CD4-positive, alpha-beta T cell treated with Interleukin-17A for 1 hour (primary cell): ENCODE data around the gene CHMP5.

ENCODE experiments used
- DNase-seq: peaks from one replicate; pipeline ENCODE4 v3.0.0-alpha.2; 2020

Gene CHMP5

DNA sequence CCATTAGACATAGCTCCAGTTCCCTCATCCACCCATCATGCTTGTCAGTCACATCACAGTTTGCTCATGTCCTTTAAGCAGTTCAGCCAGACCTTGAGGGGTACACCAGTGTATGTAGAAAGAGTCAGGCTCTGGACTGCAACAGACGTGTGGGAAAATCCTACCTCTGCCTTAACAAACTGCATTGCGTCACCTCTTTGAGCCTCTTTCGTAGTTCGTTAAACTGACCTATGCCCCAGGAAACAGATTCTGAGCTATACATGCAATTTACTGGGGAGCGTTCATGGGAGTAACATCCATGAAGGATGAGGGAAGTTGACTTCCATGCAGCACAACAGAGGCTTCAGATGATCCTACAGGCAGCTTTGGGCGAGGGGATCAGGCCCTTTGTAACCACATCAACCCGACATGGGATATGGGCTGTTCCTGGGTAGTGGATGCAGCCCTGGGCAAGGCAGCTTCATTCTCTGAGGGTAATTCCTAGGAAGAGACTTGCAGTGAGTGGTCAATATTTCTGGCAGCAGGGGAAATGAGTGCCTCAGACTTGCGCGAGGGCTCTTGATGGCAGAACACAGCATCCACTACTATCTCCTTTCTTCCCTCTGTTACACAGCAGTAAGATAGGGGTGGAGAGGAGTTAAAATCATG is 20.6 kb upstream of the CHMP5 start:
- no peak for DNase-seq

DNA sequence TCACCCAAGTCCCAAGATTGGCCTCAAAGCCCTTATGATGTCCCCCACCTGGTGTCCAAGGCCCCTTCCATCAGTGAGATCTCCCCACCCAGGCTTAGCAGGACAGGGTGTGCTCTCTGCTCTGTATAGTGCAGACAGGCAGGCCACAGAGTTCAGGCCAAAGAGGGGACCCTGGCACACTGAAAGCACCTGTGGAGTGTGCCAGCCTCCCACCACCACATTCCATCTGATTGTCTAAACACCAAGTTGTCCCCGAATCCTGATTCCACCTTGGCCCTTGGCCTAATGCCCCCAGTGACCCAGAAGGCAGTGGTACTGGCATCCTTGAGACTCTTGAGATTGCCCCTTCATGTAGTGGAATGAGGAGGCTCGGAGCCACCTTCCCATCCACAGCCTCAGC is 19.5 kb upstream of the CHMP5 start:
- DNase-seq = no peak

DNA sequence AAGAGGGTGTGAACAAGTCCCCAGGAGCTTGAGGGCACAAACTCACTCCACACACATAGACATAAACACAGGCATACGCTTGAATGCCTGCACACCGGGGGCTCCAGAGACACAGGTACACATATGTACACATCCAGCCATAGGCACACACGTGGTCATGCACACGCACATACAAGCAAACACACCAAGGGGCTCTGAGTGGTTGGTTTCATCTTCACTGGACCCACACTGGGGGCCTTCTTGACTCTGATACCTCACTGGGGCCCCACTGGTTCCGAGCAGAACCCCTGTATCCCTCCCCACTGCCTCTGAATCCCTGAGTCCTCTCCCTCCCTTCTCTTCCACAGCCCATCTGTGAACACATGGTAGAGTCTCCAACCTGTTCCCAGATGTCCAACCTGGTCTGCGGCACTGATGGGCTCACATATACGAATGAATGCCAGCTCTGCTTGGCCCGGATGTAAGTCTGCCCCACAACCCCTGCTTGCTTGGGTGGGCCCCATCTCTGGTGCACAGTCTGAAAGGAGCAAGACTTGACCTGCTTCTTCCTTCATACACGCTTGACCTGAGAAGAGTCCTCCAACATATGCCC is 18.5 kb upstream of the CHMP5 start:
- DNase-seq = no peak

DNA sequence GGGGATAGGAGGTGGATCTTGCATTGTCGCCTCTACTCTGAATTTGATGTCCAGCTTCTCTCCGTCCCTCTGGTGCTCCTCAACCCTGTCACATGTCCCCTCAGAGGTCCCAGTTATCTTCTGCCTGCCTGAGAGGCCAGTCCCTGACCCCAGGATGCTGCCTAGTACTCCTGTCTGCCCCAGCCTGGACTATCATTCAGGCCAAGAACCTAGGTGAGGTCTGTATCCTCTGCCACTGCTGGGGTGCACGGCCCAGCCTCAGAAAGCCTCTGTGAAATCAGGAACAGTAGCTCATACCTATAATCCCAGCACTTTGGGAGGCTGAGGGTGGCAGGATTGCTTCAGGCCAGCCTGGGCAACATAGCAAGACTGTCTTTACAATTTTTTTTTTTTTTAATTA is 16.2 kb upstream of the CHMP5 start:
- no peak for DNase-seq

DNA sequence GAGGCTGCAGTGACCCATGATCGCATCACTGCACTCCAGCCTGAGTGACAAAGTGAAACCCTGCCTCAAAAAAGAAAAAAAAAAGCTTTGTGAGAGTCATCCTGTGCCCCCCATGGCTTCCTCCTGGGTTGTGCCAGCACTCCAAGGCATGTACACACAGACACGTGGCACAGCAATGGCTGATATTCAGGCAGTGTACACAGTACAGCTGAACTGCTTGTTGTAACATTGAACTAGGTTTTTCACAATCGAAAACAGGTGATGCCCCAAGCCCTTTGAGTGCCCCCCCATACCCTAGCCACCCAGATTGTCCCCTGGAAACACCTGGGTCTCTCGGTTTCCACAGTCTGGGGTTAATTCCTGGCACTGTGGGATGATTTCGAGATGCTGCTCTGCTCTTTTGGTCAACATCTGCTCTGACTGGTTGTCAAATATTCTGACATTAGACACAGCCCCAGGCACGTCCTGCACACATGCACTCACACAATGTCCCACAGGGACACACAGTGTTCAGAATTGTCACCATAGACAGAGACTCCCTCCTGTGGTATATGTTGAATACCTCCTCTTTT is 15.7 kb upstream of the CHMP5 start:
- DNase-seq = no peak

DNA sequence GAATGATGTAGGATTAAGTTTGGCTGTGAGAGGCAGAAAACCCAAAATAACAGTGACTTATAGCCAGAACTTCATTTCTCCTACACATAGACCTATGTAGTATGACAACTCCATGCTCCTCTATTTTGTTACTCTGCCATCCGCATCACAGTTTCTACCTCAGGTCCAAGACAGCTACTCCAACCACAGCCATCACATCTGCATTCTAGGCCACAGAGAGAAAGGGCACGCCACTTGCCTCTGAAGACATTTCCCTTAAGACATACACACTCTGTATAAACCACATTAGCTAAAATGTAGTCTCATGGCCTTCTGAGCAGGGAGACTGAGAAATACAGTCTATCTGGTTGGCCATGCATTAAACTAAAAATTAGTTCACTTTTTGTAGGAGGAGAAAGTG is 14.9 kb upstream of the CHMP5 start:
- no peak for DNase-seq

DNA sequence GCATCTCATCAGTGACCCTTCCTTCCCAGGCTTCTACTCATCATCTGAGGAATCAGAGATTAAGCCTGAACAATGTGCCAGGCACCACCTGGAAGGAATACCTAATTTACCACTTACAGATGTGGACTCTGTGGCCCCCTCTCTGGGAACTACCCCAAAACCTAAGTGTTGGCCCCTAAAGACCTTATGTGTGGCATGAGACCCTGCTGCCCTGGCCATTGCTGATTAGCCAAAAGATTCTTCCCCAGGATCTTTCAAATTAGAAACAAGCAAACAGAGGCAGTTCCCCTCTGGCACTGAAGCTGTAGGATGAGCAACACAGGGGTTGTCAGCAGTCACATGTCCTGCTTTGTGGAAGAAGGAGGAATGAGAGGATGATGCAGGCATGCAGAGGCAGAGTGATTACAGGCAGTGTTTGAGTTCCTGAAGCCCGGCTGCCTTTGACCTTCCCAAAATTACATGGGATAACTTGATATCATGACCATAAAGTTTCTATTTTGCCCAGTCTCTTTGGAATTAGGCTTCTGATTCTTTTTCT is 14.3 kb upstream of the CHMP5 start:
- DNase-seq = no peak

DNA sequence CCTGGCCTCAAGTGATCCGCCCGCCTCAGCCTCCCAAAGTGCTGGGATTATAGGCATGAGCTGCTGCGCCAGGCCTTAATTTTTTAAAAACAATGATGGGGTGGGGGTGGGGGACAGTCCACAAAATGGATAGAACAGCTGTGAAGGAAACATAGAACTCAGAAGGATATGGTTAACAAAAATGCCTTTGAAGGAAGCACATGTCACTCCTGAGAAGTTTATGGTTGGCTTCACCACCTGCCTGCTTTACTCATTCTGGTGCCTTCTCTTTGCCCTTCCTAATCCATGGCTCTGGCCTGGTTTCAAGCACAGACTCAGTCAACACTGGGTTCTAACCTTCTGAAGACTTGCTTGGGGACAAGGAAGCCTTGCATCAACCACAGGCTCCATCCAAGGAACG is 10.6 kb upstream of the CHMP5 start:
- no peak for DNase-seq

DNA sequence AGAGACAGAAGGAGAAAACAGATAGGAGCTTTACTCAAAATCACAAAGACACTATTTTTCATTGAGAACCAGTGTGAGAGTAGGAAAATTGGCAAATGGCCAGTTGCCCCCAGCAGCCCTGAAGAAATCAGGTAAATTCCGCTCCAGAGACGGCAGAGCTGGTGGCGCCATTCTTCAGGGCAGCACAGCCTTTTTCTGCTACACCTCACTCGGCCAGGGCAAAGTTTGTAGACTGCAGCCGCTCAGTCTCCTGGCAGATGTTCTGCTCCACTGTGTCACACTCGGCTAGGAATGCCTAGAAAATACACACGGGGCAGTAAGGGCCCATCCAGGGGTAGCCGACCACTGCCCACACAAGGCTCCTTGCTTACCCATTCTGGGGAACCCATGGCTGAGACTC is 9.8 kb upstream of the CHMP5 start:
- no peak for DNase-seq

DNA sequence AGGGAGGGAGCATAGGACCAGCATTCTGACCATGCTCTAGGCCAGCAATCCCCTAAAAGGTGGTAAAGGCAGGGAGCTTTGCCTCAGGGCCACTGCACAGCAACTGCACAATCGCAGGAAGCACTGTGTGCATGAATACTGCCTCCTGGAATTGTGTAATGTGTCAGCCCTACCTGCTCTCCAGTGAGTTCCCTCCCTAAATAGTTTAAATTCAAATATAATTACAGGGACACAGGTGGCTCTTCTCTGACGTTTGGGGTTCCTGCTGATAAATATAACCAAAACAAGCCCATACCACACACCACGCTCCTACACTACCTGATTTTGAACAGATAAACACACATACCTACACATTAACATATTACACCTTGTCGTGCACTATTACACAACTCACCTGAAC is 9.4 kb upstream of the CHMP5 start:
- DNase-seq = no peak

DNA sequence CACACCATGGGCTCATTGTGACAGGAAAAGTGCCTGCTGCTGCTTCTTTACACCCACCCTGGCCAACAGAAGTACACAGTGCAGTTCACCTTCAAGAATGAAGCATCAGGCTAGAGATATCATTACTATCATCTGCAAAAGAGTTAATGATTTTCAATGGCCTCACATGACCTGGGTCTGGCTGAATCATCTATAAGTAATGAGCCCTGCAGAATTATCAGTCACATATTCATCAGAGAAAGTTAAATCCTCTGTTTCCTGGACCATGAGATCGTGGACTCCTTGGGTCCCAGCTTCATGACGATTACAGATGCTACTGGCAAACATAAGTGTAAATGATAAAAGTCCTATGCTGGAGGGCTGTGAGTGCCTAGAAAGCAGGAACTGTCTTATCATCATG is 8.6 kb upstream of the CHMP5 start:
- DNase-seq = no peak

DNA sequence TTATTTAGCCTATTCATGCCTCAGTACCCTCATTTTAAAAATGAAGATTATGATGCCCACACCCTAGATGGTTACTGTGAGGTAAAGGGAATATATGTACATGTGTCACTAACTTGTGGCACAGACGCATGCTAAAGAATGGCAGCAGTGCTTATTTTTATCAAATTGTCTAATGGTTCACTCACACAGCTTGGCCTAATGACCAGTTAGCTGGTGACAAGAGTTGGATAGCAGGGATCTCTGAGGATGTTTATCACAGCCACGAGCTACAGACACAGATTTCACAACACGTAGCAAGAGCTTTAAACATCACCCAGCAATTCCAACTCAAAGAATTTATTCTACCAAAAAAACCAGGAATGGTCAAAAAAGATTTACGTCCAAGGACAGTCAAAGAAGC is 7.6 kb upstream of the CHMP5 start:
- DNase-seq = no peak

DNA sequence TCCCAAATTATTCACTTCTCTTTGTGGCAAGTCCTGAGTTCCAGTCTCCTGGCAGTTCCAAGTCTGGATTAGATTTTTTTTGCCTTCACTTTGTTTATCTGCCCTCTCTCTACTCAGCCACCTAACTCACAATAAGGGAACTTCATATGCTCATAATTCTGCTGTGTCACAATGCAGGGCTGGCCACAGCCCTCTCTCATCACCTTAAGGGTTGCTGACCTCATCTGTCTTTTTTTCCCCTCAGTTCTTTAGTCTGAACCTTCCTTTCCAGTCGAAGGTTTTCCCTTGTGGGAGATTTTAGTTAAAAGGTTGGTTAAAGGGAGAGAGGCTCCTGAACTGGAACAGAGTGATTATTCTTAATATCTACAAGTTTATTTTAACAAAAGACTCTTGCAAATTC is 4.5 kb upstream of the CHMP5 start:
- DNase-seq = no peak

DNA sequence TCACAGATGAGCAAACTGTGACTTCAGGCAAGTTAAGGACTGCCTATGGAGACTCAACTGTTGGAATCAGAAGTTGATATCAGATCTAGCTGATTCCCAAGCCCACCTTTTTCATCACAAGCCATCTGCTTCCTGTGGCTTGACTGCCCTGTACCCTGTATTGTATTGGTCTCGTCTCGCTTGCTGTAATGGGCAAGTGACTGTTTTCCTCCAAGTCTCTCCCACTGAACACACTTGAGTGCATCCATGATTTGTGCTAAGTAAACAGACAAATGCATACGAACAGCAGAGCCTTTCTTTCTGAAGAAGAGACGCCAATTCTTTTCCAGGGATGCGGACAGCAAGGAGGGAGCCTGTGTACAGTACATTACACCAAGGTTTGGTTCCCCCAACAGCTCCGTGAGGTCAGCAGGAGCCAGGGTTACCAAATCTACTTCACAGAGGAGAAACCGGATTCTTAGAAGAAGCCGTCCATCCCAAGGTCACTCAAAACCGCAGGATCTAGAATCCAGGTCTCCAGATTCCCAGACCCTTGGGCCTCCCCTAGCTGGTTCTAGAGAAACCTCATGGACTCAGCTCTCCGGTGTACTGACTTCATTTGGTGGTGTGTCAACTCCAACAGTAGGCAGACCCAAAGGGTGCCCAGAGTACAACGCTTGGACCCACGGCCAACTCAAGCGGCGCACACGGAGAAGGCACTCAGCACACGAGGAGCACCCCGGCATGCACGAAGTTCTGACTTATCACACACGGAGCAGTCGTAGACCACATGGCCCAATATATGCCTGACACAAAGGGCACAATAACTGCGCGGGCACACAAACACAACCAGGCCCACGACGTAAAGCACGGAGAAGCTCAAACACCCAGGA is 1.5 kb upstream of the CHMP5 start:
- no peak for DNase-seq

DNA sequence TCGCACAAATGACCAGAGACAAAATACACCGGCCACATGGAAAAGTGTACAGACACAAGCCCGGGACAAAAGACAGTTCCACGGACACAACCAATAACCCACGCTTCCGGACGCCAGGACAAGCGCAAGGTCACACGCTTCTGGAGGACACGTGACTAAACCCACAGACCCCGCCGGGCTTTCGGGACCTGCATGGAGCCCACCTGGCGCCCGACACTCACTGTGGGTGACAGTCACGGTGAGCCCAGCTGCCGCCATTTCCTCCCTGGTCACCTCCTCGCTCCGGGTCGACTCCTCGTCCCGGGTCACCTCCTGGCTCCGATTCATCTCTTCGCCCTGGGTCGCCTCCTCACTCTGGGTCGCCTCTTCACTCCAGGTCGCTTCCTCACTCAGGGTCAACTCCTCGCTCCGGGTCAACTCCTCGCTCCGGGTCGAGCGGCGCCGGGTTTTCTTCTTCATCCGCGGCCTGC is 811 bp upstream of the CHMP5 start:
- DNase-seq = peak; percentile 43

DNA sequence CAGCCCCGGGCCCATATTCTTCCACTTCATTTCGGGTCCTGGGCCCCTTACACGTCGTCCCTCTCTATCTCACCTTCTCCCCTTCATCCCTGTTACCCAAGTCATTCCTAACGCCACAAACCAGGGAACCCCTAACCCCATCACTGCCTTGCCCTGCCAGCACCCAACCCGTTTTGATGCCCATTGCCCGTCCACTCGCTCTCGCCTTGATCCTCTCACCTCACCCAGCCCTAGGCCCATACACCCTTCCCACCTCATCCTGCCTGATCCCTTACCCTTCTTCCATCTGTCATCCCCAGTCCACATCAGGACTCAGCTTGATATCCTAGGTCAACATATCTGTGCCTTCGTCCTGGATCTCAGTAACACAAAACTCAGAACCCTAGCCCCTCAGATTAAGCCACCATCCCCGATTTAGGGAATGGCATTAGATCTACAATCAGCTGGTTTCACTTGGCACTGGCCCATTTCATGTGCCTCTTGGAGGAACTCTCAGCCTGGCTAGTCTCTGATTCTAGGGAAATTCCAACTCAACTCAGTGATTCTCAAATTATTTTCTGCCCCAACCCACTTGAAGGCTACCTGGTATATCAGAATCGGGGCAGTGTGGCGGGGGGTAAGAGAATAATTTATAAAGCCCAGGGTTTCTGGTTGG is 489 bp downstream of the CHMP5 start:
- peak; percentile 29 for DNase-seq

DNA sequence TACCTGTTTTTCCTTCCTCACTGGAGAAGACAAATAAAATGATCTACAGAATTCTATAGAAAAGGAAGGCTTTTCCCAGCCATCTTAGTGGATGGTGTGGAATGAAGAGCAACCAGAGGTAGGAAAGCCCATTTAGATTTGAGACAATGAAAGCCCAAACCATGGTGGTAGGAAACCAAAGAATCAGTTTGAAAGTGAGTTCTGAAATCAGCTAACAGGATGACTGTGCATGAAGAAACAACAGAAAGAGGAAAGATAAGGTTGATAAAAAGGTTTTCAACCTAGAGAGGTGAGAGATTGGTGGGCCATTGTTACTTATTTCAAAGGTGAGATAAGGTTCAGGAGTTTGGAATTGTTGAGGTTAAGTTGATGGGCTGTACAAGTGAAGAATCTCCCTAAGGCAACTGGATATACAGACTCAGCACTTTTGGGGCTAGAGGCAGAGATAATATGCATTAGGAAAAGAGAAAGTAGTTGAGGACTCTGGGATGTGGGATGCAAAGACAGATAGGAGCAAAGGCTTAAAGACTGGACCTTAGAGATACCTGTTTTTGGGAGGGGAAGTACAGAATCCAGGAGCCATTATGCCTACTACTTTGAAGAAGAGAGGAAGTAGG is 2.4 kb downstream of the CHMP5 start:
- no peak for DNase-seq

DNA sequence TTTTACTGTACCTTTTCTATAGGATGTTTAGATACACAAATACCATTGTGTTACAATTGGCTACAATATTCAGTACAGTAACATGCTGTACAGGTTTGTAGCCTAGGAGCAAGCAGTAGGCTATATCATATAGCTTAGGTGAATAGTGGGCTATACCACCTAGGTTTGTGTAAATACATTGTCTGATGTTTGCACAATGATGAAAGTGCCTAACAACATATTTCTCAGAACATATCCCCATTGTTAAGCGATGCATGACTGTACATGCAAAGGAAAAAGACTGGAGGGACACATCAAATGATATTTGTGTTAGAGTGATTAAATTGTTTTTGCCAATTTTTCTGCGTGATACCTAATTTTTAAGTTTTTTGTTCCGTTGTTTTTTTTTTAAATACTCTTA is 5.3 kb downstream of the CHMP5 start:
- no peak for DNase-seq

DNA sequence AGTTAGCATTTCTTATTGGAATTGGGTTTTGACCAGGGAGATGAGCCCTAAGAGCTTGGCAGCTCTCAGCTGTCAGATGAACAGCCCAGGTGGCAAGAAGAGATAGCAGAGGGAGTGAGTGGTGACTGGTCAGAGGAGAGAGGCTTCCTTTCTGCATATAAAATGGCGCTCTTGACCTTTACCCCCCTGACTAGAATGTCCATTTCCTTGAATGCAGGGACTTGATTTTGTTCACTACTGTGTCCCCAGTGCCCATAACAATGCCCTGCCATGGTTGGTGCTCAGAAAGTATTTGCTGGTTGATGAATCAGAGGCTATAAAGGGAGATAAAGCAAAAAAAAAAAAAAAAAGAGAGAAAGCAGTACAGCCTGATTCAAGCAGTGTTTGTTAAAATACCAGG is 7.2 kb downstream of the CHMP5 start:
- no peak for DNase-seq

DNA sequence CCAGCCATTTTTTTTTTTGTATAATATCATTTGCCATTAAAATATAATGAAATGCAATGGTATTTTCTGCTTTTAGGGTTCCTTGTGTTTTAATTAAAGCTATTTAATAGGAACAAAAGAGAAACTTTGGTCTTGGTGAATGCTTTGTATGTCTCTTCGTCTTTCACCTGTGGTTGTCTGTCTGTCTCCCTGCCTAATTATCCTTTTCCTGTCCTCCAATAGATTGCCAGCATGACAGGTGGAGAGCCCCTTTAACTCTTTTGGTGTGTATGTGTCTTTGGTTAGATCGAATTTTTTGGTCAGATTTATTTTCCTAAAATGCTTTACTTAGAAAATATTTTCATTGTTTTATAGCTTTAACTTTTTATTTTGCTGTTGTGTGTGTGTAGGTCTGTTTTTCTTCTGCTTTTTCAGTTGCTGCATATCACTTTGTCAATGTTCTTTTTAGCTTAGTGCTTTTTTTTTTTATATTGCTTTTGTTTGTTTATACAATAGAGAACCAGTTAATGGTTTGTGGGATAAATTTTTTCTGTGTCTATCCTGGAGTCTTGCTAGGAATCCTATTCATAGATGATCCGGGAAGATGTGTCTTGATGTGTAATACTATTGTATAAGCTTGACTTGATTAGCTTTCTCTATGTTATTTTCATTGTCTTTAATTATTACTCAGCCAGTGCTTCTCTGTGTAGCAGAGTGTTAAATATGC is 8.6 kb downstream of the CHMP5 start:
- no peak for DNase-seq

DNA sequence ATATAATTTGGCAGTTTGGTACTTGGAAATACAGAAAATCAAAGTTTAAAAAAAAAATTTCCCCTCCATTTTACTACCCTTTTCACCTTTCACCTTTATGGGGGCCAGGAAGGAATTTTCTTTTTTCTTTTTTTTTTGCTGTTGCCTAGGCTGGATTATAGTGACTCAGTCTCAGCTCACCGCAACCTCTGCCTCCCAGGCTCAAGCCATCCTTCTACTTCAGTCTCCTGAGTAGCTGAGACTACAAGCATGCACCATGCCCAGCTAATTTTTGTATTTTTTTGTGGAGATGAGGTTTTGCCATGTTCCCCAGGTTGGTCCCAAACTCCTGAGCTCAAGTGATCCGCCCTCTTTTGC is 9.1 kb downstream of the CHMP5 start:
- no peak for DNase-seq

DNA sequence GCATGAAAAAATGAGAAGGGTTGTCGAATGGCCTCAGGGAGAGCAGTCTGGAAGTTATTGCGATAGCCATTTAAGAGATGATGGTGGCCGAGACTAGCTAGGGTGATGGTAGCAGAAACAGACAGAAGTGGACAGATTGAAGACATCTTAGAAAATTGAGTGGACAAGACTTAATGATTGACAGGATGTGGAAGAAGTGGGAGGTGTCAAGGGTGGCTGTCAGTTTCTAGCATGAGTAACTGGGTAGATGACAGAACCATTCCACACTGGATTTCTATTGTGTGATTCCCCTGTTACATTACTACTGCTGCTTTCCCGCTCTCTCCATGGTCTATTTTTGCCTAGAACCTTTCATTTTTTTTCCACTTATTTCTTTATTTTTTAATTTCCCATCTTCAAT is 12.6 kb downstream of the CHMP5 start:
- DNase-seq = no peak
